ENCODE measurements around the gene TUBB1. TPM values are rescaled to one million over a fixed set of nuclear protein-coding genes. Genes with fewer than 3 reads are reported as not detected.

Gene TUBB1
- total and polyA plus RNA-seq, 2 of the 13 experiments (the other 11 are each of a cell fraction or from before 2014, with no cell fraction given) = 0.11 to 57.6 TPM

GRCh38 chr20:59015812-59016711, 3.2 kb upstream of the TUBB1 start (continued):
- TF ChIP-seq EP300 (IDR thresholded peaks at IDR 0.05; ENCODE audit: low read depth in 2 of 2, low read length in 2 of 2) (peak; percentile 61 to 96; a peak in 3 of 4 replicates), EP300 (CRISPR knock-in tag; IDR thresholded peaks at IDR 0.05; ENCODE audit: borderline replicate concordance) (peak; percentile 96), PRDM10 (CRISPR knock-in tag; IDR thresholded peaks at IDR 0.05; ENCODE audit: low read depth) (0 out of 2 replicates have a peak, but pooled peaks have one; percentile 55), ATAD3A (CRISPR knock-in tag; IDR thresholded peaks at IDR 0.05) (no peak), HHEX (CRISPR knock-in tag; IDR thresholded peaks at IDR 0.05) (peak; percentile 94), MEIS2 (CRISPR knock-in tag; IDR thresholded peaks at IDR 0.05) (peak; percentile 96), PAX8 (CRISPR knock-in tag; IDR thresholded peaks at IDR 0.05; ENCODE audit: borderline replicate concordance) (no peak), ZNF782 (CRISPR knock-in tag; IDR thresholded peaks at IDR 0.05; ENCODE audit: borderline replicate concordance) (no peak), KAT7 (CRISPR knock-in tag; IDR thresholded peaks at IDR 0.05; ENCODE audit: borderline replicate concordance) (0 out of 2 replicates have a peak, but pooled peaks have one; percentile 15), ASH2L (IDR thresholded peaks at IDR 0.05; ENCODE audit: insufficient read length, low read depth, low read length) (peak; percentile 46), TRAFD1 (CRISPR knock-in tag; IDR thresholded peaks at IDR 0.05; ENCODE audit: borderline replicate concordance) (no peak), ZNF570 (CRISPR knock-in tag; IDR thresholded peaks at IDR 0.05; ENCODE audit: borderline replicate concordance) (no peak), ZNF556 (CRISPR knock-in tag; IDR thresholded peaks at IDR 0.05; ENCODE audit: borderline replicate concordance) (peak; percentile 83), ZNF205 (CRISPR knock-in tag; IDR thresholded peaks at IDR 0.05) (peak; percentile 89), ZFY (CRISPR knock-in tag; IDR thresholded peaks at IDR 0.05) (peak; percentile 65), ARNTL (CRISPR knock-in tag; IDR thresholded peaks at IDR 0.05) (peak; percentile 85), DMAP1 (CRISPR knock-in tag; IDR thresholded peaks at IDR 0.05) (peak; percentile 75), ZNF768 (CRISPR knock-in tag; IDR thresholded peaks at IDR 0.05) (peak; percentile 80), ZBTB3 (CRISPR knock-in tag; IDR thresholded peaks at IDR 0.05; ENCODE audit: borderline replicate concordance, low read depth) (peak; percentile 85; the same call in 1 of the 2 replicates), SRSF1 (optimal IDR thresholded peaks at IDR 0.05; ENCODE audit: low read depth, low read length) (no peak), RAD21 (CRISPR knock-in tag; IDR thresholded peaks at IDR 0.05) (no peak; the same call in 1 of the 2 replicates), CC2D1A (CRISPR knock-in tag; IDR thresholded peaks at IDR 0.05) (no peak), E2F2 (CRISPR knock-in tag; IDR thresholded peaks at IDR 0.05; ENCODE audit: borderline replicate concordance) (peak; percentile 79; the same call in 1 of the 2 replicates)
